Astrocyte (in vitro differentiated cells and primary cell): ENCODE results near the gene DDIT4. TPM values are rescaled to one million over a fixed set of nuclear protein-coding genes. Genes with fewer than 3 reads are reported as not detected.

Source experiments
- DNase-seq: peaks from one replicate; pipeline ENCODE4 v3.0.0-alpha.2; 2010; ENCODE audit warnings: low read depth
- FAIRE-seq: peaks from 2 replicates; lab custom pipeline; 2011; peaks lifted over from hg19 to GRCh38; lab: Jason Lieb, UNC
- H2AFZ ChIP-seq: 2 replicates; pipeline ENCODE4 v1.6.0; 2012; ENCODE audit warnings: low read depth, low read length, inconsistent platforms
- H3K27ac ChIP-seq: 2 replicates; pipeline ENCODE4 v1.5.1; 2011; ENCODE audit warnings: low read depth, low read length, inconsistent platforms
- H3K27me3 ChIP-seq: 2 replicates; pipeline ENCODE4 v1.6.0; 2011; ENCODE audit warnings: low read length, inconsistent platforms; ENCODE audit not compliant: insufficient read depth
- H3K36me3 ChIP-seq: 2 replicates; pipeline ENCODE4 v1.5.1; 2011; ENCODE audit warnings: low read length, inconsistent platforms; ENCODE audit not compliant: insufficient read depth
- H3K4me1 ChIP-seq: 2 replicates; pipeline ENCODE4 v1.5.1; 2011; ENCODE audit warnings: low read length, inconsistent platforms; ENCODE audit not compliant: insufficient read depth
- H3K4me2 ChIP-seq: 2 replicates; pipeline ENCODE4 v1.6.0; 2012; ENCODE audit warnings: low read length, inconsistent platforms
- H3K4me3 ChIP-seq: 2 replicates; pipeline ENCODE4 v1.5.1; 2011; ENCODE audit warnings: low read depth, mild to moderate bottlenecking, low read length, inconsistent platforms; ENCODE audit not compliant: insufficient read depth
- H3K79me2 ChIP-seq: 2 replicates; pipeline ENCODE4 v1.6.0; 2012; ENCODE audit warnings: mild to moderate bottlenecking, low read length, inconsistent platforms; ENCODE audit not compliant: insufficient read depth
- H3K9ac ChIP-seq: 2 replicates; pipeline ENCODE4 v1.6.0; 2012; ENCODE audit warnings: mild to moderate bottlenecking, low read length, inconsistent platforms
- H3K9me3 ChIP-seq: 2 replicates; pipeline ENCODE4 v1.5.1; 2012; ENCODE audit warnings: low read depth, mild to moderate bottlenecking, low read length, inconsistent platforms; ENCODE audit not compliant: insufficient read depth
- H4K20me1 ChIP-seq: 2 replicates; pipeline ENCODE4 v1.6.0; 2012; ENCODE audit warnings: low read length, inconsistent platforms; ENCODE audit not compliant: insufficient read depth
- H3K27ac Mint-ChIP-seq: one replicate; pipeline ENCODE4 v1.8.0; 2021; ENCODE audit warnings: mild to moderate bottlenecking, mixed read lengths; ENCODE audit not compliant: unreplicated experiment
- H3K27me3 Mint-ChIP-seq: one replicate; pipeline ENCODE4 v1.8.0; 2021; ENCODE audit warnings: low read depth, mixed read lengths; ENCODE audit not compliant: unreplicated experiment
- H3K36me3 Mint-ChIP-seq: one replicate; pipeline ENCODE4 v1.8.0; 2021; ENCODE audit warnings: low read depth, mixed read lengths; ENCODE audit not compliant: unreplicated experiment
- H3K4me1 Mint-ChIP-seq: one replicate; pipeline ENCODE4 v1.8.0; 2021; ENCODE audit warnings: low read depth, mixed read lengths; ENCODE audit not compliant: unreplicated experiment
- H3K4me3 Mint-ChIP-seq: one replicate; pipeline ENCODE4 v1.8.0; 2021; ENCODE audit warnings: mild to moderate bottlenecking, moderate library complexity, mixed read lengths; ENCODE audit not compliant: unreplicated experiment
- H3K9me3 Mint-ChIP-seq: one replicate; pipeline ENCODE4 v1.8.0; 2021; ENCODE audit warnings: mild to moderate bottlenecking, mixed read lengths; ENCODE audit not compliant: unreplicated experiment
- EZH2 ChIP-seq: IDR thresholded peaks from 2 replicates; pipeline ENCODE4 v1.6.1; 2012; ENCODE audit warnings: mild to moderate bottlenecking, low read length, inconsistent platforms; ENCODE audit not compliant: insufficient read depth
- total RNA-seq: library from RNA; stranded (reverse); gene quantifications from 2 replicates; pipeline ENCODE4 v1.2.1, GENCODE V29; 2021
- TF ChIP-seq, protein P1 (sequence below): IDR thresholded peaks from 2 replicates; pipeline ENCODE4 v1.5.1; 2011; ENCODE audit warnings: low read depth, mild to moderate bottlenecking, inconsistent platforms, low read length, moderate library complexity; ENCODE audit not compliant: insufficient read depth

DDIT4 gene
- total RNA-seq, 1 donor from 2014 or later, result 244 TPM

- H3K36me3 Mint-ChIP-seq, result no peaks in the 10 kb centered on the region
- no peaks in the 10 kb centered on the region for H3K27me3 Mint-ChIP-seq
- peak overlapping the region; percentile 74 for H3K9ac ChIP-seq
- no peaks in the 10 kb centered on the region for H3K9me3 ChIP-seq
- no peaks in the 10 kb centered on the region for H3K27me3 ChIP-seq
- no peak overlapping the region for H3K4me3 Mint-ChIP-seq
- no peaks in the 10 kb centered on the region for H3K9me3 Mint-ChIP-seq
- H3K4me1 Mint-ChIP-seq, result peaks cover 32% of the 10 kb centered on the region
- H3K36me3 ChIP-seq, result no peaks in the 10 kb centered on the region
- DNase-seq, result peak; percentile 69
- H3K4me3 ChIP-seq, result no peak overlapping the region
- peak overlapping the region; percentile 88 for H3K27ac ChIP-seq
- H3K27ac Mint-ChIP-seq, result peak overlapping the region; percentile 100
- peaks cover 45% of the 10 kb centered on the region for H3K4me1 ChIP-seq
- H2AFZ ChIP-seq, result peak overlapping the region; percentile 65
- TF ChIP-seq EZH2, result no peak
- TF ChIP-seq, protein P1, sequence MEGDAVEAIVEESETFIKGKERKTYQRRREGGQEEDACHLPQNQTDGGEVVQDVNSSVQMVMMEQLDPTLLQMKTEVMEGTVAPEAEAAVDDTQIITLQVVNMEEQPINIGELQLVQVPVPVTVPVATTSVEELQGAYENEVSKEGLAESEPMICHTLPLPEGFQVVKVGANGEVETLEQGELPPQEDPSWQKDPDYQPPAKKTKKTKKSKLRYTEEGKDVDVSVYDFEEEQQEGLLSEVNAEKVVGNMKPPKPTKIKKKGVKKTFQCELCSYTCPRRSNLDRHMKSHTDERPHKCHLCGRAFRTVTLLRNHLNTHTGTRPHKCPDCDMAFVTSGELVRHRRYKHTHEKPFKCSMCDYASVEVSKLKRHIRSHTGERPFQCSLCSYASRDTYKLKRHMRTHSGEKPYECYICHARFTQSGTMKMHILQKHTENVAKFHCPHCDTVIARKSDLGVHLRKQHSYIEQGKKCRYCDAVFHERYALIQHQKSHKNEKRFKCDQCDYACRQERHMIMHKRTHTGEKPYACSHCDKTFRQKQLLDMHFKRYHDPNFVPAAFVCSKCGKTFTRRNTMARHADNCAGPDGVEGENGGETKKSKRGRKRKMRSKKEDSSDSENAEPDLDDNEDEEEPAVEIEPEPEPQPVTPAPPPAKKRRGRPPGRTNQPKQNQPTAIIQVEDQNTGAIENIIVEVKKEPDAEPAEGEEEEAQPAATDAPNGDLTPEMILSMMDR, result no peak
- H3K79me2 ChIP-seq, result no peaks in the 10 kb centered on the region
- FAIRE-seq, result no peak
- H4K20me1 ChIP-seq, result no peaks in the 10 kb centered on the region
- H3K4me2 ChIP-seq, result peak overlapping the region; percentile 81
Measured at GRCh38 chr10:72319416-72320254, 45.9 kb downstream of the DDIT4 start.

GRCh38 chr10:72320676-72321247 is 47.0 kb downstream of the DDIT4 start:
- no peak overlapping the region for H3K4me3 ChIP-seq
- peaks cover 28% of the 10 kb centered on the region for H3K4me1 Mint-ChIP-seq
- no peaks in the 10 kb centered on the region for H3K79me2 ChIP-seq
- no peaks in the 10 kb centered on the region for H4K20me1 ChIP-seq
- H3K4me3 Mint-ChIP-seq, result peak overlapping the region; percentile 59
- no peaks in the 10 kb centered on the region for H3K36me3 ChIP-seq
- H3K36me3 Mint-ChIP-seq, result no peaks in the 10 kb centered on the region
- H3K27ac ChIP-seq, result peak overlapping the region; percentile 88
- FAIRE-seq (peak; percentile 5), DNase-seq (peak; percentile 95)
- H2AFZ ChIP-seq, result peak overlapping the region; percentile 55
- H3K27me3 Mint-ChIP-seq, result no peaks in the 10 kb centered on the region
- H3K4me1 ChIP-seq, result peaks cover 46% of the 10 kb centered on the region
- H3K27me3 ChIP-seq, result no peaks in the 10 kb centered on the region
- H3K9ac ChIP-seq, result peak overlapping the region; percentile 77
- peak overlapping the region; percentile 81 for H3K4me2 ChIP-seq
- TF ChIP-seq, protein P1, result no peak
- TF ChIP-seq EZH2, result no peak
- H3K9me3 ChIP-seq, result no peaks in the 10 kb centered on the region
- no peaks in the 10 kb centered on the region for H3K9me3 Mint-ChIP-seq
- peak overlapping the region; percentile 100 for H3K27ac Mint-ChIP-seq
